NCI-H2227 (cell line): ENCODE measurements around the gene CXCL11.
"Not testable (repeated sequence)": the region's sequence is repeated elsewhere in the genome, so short reads cannot be mapped to it uniquely, and the experiment has no call there.

Source experiments
- DNase-seq: peaks from one replicate; lab custom pipeline; 2025; ENCODE audit not compliant: unreplicated experiment; lab: John Stamatoyannopoulos, UW

The CXCL11 gene

DNA sequence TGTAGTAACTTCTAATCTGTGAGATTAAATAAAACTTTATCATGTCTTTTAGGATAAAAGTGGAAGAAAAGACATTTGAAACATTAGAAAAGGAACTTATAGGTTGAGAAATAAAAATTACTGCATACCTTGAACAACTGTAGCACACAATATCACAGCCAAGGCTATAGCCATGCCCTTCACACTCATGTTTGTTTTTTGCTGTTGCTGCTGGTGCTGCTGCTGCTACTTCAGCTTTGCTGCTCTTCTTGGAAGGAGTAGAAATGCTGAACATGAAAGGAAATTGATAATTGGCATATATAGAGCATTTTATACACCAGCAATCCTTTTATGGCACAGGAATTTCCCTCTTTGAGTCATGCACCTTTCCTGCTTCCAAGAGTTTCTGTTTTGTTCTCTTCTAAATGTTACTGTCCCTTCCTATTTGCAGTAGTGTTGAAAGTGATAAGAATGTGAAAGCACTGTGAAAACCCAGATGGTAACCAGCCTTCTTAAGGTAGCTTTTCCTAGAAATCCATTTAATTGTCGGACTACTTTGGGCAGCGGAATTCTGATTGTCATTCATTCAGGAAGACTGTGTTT, at the start of gene CXCL11:
TSS of gene CXCL11 (minus strand) at position 272 of the 582 bp plus-strand sequence. CDS start at position 189, 83 bp downstream.
- no peak for DNase-seq

DNA sequence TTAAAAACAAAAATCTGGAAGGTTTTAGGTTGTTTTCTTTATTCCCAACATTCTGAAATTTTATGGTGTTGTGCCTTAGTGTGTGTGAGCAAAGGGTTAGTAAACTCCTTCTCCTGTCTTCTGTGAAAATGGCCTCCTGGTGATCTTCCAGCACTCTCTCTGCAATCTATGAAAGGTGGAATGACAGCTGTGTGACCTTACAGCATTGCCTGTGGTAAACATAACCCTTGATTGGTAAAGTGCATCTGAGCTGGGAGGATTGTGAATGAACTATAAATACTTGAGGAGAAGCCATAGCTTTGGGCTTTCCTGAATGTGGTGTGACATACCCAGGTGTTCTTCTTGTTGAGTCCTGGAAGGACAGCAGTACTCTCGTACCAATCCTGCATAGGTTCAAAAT, 48.7 kb upstream of the CXCL11 start:
- DNase-seq = no peak

DNA sequence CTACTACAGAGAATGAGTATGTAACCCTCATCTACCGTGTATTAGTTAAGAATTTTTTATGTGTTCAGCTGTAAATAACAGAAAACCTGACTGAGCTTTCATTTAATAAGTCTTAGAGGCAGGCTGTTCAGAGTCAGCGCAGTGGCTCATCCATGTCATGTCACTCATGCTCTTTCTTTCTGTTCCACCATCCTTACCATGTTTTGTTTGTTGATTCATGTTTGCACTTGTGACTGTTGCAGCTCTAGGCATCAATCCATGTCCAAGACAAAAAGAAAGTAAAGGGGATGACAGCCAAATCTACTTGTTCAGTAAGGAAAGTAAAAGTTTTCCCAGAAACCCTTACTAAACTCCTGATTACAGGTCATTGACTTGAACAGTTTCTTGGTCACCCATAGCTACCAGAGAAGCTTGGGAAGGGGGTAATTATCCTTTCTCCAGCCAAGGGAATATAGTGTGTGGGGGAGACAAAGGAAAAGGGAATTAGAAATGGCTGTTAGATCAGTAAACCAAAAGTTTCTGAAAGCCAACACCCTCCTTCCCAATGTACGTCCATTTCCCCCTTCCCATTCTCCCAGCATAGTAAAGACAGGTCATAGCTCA, 47.6 kb upstream of the CXCL11 start:
- DNase-seq = no peak

DNA sequence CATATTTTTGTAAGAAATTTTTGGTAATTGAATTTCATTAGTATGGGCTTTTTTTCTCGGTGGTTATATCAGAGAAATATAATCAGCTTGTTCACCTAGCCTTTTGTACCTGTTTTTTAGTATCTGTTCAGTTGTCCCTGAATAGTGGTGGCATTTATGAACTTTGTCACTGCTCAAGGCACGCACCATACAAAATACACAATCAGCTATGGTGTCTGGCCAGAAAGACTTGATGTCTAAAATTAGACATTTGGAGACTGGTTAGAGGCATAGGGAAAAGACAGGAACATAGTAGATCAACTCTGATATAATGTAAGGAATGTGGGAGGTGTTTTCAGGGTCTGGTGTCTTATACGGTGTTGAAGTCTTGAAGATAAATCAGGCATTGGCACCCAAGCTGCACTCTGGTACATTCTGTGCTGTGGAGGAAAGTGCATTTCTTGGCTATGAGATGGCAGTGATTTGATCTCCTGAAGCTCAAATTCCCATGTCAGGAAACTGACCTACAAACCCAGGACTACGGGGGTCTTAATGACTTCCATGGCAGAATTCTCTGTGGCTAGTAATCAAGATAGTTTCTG, 42.3 kb upstream of the CXCL11 start:
- no peak for DNase-seq

DNA sequence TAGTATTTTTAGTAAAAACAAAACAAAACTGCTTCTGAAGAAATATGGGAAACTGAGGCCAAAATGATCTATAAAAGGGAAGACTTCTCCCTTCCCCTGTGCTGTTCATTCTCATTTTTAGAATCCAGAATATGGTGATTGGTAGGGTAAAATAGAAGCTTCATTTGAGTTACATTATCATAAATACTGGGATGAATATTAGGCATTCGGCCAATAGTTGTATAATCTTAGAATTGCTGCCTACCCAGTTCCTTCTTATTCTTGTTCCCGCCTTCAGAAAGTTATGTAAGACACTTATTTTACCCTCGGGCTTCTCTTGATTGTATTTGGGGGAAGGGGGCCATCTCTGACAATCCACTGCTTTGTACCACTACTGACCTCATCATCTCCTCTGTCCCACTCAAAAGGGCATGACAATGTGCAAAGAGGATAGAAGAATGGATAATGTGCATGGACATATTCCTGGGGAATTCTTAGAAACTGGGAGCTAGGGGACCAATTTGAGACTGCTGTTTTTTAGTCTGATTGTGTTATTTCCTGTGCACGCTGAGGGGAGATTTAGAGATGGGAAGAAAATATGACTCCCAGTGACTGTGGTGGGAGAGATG, 39.2 kb upstream of the CXCL11 start:
- no peak for DNase-seq

DNA sequence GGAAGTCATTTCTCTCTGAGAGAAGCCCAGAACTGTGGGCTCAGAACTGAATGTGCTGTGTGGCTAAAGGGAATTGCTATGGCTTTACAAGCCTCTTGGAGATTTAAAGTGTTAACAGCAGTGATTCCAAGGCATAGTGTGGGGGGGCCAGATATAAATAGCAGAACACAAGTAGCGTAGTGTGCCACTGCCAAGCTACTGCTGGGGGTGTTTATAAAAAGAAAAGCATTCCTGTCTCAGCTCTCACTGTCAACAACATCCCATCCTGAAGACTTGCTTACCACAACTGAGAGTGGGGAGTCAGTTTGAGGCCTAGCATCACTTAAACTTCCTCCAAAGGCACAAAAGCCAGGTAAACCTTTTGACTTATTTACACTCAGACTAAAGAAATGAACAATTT, 38.6 kb upstream of the CXCL11 start, which contains the start of gene ART3:
TSS of gene ART3 (plus strand) at position 242 of the 400 bp plus-strand sequence. CDS start 1,181 bp downstream, outside the sequence.
- DNase-seq = no peak

DNA sequence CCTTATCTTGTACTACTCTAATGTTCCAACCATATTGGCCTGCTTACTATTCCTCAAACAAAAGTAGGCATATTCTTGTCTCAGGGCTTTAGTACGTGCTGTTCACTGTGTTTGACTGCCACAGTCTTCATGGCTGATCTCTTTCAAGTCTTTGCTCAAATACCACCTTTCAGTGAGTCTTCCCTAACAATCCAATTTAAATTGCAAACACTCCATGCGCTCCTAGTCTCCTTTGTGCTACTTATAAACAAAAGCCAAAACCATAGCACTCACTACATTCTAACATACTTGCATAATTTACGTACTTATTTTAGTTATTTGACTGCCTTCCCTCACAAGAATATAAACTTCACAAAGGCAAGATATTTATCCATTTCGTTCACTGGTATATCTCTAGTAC, 36.9 kb upstream of the CXCL11 start:
- DNase-seq = no peak

DNA sequence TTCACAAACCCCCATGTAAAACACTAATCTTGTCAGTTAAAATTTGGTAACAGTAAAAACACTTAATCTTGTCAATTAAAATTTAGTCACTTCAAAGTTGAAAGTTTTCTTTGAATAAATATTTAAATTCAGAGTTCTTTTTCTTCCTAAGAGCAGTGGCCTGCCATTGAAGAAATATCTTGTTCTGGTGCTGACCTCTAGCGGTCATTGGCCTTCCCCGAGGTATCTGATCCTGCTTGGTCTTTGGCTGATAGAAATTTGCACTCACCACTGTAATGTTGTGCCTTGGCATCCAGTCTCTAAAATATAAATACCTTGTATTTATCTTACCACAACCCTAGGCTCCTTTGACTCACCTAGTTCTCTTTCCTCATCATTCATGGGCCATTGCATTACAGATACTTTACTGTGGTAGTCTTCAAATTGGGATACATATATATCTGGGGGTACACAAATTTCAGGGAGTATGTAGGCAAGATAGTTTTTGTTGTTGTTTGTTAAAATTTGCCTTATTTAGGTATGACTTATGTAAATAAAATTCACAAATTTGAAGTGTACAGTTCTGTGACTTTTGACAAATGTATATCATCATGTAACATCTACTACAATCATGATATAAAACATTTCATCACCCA, 31.9 kb upstream of the CXCL11 start:
- DNase-seq = peak; percentile 61

DNA sequence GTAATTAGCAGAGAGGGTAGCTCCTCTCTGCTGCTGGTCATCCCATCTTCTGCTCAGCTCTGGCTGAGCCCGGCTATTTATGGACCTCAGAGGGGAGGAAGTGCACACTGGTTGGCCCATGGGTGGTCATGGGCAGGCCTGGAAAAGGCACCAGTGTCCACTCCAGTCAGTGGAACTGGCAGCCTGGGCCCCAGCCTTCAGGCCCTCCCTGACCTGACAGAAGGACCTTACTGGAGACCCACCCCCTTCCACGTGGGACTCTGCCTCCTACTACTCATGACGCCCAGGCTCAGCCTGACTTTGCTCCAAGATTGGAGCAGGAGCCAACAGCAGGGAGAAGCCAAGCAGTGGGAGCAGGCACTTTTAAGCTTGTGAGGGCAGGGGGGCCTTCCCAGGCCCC, 30.7 kb upstream of the CXCL11 start:
- DNase-seq = no peak

DNA sequence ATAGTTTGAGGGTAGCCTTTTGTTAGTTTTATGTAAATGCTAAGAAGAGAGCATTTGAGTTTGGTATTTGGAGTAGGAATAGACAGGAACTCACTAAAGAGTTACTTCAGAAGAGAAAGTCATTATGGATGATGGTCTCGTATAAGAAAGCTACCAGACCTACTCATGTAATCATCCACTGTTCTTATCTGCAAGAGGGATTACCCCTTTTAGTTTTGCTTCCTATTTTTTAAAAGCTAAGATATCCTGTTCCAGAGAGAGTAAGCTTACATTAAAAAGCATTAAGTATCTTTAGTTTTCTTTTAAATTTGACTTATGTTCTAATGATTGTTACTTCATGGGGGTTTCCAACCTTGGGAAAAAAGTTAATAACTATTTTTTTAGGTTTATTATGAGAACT, 26.1 kb upstream of the CXCL11 start:
- DNase-seq = no peak

DNA sequence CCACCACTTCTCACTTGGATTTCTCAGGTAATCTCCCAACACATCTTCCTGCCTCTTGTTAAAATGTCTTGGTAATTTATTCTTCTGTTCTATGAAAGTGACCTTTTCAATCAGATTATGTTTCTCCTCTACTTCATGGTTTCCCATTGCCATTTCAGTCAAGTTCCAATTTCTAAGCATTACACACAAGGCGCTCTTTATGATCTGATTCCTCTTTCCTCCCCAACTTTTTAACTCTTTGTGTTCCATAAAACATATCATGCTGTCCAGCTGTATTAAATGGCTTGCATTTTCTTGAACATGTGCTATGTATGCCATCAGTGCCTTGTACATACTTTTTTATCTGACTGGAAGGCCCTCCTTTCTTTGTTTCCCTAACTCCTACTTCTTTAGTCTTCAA, 25.6 kb upstream of the CXCL11 start:
- DNase-seq = no peak

DNA sequence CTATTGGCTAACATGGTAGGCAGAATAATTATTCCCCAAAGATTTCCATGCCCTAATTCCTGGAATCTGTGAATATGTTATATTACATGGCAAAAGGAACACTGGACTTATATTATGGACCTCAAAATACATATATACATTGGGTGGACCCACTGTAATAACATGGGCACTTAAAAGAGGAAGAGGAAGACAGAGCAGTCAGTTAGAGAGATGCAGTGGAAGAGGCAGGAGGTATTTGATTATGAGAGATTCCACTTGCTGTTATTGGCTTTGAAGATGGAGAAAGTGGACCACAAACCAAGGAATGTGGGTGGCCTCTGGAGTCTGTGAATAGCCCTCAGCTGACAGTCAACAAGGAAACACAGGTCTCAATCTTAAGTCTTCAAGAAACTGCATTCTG, 24.6 kb upstream of the CXCL11 start:
- no peak for DNase-seq

DNA sequence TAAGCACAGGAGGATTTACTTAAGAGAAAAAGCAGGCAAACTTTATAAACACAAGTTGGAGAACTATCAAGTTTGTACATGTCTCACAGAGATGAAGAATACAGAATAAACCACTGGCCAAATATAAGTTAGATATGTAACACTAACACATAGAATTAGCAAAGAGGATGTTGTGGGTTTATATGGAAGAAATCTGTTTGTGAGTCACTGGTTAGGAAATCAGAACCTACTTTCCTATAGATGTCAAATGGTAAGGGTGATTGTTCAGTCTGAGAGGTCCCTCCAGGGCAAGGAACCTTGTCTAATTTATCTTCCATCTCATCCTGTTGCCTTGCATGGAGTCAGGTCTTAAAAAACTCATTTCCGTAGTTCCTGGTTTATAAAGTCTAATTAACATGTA, 23.9 kb upstream of the CXCL11 start:
- DNase-seq = no peak

DNA sequence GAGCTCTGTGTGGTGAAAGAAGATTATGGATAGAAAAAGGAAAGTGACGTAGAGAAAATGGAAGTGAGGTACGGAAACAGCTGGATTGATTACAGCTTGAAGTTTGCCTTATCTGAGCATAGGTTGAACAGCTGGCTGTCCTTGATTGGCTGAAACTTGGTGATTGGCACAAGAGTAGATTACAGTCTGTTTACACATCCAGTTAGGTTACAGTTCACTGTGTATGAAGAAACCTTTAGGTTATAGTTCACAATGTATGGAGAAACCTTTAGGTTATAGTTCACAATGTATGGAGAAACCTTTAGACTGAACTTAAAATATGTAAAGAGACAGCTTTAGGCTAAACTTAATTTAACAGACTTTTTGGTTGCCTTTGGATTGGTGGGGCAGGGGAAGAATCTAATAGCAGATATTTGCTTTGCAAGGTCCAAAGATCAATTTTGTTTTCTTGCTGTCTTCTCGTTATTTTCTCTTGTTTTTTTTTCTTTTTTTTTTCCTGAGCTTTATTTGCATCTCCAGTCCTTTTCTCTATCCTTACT, 23.1 kb upstream of the CXCL11 start:
- no peak for DNase-seq

DNA sequence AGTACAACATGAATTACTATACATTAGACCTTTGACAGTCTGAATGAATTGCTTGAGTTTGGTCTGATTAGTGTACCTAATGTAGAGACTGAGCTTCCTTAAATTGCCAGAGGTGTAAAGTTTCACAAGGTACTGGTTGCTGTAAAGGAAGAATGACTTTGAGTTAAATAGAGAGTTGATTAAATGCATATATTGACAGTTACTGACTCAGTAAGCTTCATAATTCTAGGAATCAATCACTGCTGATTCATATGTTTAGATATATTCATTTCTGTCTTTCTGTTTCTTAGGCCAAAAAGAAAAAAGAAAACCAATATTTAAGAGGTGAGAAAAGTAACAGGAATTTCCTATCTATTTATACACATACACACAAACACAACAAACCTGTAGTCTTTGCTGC, 22.4 kb upstream of the CXCL11 start:
- DNase-seq = no peak

DNA sequence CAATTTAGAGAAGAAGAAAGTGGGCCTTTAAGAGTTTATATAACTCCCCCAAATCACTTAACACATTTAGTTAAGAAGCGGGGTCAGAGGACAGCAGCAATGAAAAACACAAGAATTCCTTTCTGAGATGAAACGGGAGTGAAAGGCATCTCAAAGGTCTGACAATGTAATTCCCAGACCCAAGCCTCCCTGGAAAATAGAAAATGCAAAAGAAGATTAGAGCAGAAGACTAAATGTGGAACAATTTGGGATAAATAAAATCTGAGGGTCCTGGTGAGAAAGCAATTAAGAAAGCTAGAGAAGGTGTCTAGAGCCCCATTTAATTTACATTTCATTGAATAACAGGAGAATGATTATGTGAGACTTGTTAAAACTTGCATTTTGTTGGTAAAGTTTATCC, 19.6 kb upstream of the CXCL11 start:
- DNase-seq = no peak

DNA sequence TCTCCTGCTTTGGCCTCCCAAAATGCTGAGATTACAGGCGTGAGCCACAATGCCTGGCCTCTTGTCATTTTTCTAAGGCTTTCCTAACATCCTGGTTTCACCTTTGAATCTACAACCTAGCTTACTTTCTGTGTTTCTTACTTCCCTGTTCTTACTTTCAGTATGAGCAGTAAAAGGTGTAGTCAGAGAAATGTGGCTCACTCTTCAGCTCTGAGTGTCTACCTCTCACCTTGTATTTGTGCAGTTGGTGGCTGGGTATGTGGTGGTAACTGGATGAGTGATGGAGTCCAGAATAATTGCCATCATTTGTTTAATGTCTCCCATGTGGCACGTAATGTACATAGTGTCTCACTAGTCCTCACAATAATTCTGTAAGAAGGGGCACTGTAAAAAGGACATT, 19.1 kb upstream of the CXCL11 start:
- DNase-seq = peak; percentile 2

DNA sequence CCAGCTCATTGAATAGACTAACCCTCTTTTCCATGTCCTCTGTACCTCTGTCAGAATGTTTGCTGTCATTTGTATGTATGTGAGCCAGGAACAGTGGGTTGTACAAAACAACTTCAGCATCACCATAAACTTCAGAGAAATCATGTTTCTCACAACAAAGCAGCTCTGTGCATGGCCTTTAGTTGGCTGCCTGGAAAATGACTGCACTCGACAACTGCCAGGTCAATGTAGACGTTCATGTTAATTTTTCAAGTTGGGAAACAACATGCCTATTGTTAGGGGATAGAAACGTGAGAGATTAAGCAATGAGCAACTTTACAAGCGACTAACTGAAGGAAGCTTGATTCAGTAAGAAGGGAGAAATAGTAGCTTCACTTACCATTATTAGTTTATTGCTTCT, 17.9 kb upstream of the CXCL11 start:
- no peak for DNase-seq

DNA sequence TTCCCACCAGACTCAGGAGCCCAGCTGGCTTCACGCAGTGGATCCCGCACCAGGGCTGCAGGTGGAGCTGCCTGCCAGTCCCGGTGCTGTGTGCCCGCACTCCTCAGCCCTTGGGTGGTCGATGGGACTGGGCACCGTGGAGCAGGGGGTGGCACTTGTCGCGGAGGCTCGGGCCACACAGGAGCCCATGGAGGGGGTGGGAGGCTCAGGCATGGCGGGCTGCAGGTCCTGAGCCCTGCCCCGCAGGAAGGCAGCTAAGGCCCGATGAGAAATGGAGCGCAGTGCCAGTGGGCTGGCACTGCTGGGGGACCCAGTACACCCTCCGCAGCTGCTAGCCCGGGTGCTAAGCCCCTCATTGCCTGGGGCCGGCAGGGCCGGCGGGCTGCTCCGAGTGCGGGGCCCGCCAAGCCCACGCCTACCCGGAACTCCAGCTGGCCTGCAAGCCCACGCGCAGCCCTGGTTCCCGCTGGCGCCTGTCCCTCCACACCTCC, 14.7 kb upstream of the CXCL11 start:
- not testable (repeated sequence) for DNase-seq

DNA sequence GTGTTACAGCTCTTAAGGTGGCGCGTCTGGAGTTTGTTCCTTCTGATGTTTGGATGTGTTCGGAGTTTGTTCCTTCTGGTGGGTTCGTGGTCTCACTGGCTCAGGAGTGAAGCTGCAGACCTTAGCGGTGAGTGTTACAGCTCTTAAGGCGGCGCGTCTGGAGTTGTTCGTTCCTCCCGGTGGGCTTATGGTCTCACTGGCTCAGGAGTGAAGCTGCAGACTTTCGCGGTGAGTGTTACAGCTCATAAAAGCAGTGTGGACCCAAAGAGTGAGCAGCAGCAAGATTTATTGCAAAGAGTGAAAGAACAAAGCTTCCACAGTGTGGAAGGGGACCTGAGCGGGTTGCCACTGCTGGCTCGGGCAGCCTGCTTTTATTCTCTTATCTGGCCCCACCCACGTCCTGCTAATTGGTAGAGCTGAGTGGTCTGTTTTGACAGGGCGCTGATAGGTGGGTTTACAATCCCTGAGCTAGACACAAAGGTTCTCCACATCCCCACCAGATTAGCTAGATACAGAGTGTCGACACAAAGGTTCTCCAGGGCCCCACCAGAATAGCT, 14.1 kb upstream of the CXCL11 start:
- not testable (repeated sequence) for DNase-seq

DNA sequence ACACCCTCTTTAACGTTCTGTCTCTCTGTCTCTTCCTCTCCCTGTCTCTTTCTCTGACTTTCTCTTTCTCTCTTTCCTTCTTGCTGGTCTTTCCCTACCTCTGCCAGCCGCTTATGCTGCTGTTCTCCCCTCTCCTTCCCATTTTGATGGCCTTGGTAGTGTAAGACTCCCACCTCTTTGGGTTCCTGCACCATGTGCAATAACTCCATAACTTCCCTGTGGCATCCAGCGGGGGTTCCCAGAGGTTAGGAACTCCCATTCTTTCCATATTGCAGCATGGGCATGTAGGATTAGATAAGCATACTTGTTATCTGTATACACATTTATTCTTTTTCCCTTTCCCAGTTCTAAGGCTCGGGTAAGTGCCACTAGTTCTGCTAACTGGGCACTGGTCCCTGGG, 8.8 kb upstream of the CXCL11 start:
- DNase-seq = not testable (repeated sequence)
